ENCODE results near the gene SPINT4.
A peak's percentile ranks its signal among the peaks of the same experiment; 100 is the strongest.

Gene SPINT4

DNA sequence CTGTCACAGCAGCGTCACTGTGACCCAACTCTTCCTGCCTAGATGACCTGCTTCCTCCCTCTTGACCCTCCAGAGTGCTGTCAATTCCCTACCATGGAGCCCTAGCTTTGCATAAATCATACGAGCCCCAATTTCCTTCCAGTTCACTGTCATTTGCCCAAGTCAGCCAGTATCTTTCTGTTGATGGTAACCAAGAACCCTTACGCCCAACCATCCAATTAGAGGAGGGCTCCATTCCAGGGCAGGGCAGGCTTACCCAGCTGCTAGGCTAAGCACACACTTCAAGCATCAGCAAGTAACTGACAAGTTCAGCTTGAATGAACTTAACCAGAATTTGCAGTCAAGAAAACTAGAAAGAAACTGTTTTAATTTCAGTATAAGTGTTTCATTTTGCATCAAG is 43.8 kb downstream of the SPINT4 start:
- no peak for DNase-seq

GRCh38 chr20:45768479-45768878 is 46.3 kb downstream of the SPINT4 start:
- no peak for DNase-seq

DNA sequence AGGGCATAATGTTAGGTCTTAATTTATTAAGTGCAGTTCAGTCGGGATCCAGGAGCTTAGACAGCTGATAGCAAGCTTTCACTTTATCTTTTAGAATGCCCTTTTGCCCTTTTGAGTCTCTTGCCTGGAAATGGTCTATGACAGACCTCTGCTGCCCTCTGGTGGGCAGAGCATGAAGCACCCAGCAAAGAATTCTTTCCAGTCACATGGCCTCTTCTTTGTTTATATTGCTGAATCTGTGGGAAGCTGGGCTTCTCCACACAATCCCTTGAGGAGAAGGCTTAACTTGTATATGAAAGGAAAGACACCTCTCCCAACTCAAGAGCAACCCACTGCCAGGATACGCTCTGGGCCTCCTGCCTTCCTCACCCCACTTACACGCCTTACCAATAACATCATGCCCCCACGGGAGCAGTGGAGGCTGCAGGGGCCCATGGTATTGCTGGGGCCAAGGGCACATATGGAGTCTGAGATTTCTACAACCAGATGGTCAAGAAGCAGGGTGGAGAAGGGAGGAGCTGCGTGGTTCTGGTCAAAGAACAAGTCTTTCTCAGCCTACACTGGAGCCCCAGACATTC is 49.1 kb downstream of the SPINT4 start:
- peak; percentile 82 for DNase-seq

DNA sequence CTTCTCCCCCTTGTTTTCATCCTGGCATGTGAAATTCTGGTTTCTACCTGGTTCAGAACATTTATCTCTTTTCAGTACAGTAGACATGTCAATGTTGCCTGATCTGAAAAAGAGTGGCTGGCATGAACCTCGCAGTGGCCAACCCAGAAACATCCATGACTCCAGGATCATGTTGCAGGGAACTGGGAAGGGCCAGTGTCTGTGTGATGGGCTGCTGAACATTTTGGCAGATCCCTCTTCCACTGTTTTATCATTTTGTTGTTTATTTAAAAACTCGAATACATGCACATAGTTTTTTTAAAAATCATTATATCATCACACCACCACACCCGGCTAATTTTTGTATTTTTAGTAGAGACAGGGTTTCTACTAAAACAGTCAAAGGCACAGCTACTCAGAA is 50.5 kb downstream of the SPINT4 start:
- no peak for DNase-seq

GRCh38 chr20:45774945-45775344 is 52.8 kb downstream of the SPINT4 start:
- DNase-seq, result no peak

DNA sequence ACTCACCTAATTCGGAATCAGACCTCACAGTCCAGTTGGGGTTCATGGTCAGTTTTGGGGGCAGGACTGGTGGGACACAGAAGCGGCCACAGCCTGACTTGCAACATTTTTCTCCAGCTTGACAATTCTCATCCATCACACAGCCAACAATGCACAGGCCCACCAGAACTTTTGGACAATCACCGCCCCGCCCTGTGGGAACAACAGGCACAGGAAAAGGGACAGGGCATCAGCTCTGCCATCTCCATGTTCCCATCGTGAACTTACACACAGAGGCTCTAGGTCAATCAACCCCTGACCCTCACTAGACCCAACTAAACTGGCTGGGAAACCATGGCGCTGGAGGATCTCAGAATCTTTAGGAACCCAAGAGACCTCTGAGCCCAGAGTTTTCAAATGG is 53.3 kb downstream of the SPINT4 start:
- DNase-seq, result no peak

Data from activated CD4-positive, alpha-beta T cell treated with anti-CD3 and anti-CD28 coated beads, Interleukin-10, Interleukin-2, amounts not matched to agents 100 ng/mL and 50 ng/mL, durations not matched to agents 16 hours and 8 hours (primary cell).